Measurements from ENCODE around the gene DAG1. TPM values are rescaled to one million over a fixed set of nuclear protein-coding genes. Genes with fewer than 3 reads are reported as not detected.

Gene DAG1
- polyA plus RNA-seq, 3 donors, result 99.7 to 116 (median 102) TPM

DNA sequence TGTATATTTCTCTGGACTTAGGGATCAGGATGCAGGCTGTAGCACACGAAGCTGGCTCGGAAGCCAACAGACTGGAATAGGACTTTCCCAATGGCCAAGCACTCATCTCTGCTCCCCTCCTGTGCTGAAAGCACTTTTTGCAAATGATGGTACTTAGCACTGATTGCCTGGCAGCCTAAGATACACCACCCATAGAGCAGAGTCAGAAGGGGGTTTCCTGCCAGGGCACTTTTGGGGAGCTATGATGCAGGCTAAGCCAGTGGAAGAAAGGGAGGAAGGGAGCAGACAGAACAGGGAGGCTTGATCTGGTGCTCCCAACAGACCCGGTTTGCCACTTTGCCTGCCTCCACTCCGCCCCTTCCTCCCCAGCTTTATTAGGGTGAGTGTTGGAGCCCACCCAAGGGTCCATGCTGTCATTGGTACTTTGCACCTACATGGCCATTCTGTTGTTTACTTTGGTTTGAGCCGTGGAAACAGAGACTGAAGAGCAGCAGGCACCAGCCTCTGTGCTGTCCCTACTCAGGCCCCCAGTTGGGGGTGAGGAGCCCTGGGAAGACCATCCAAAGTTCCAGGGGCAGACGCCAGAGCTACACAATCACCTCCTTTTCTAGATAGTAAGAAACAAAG lies 100.1 kb downstream of the DAG1 start:
- DNase-seq (ENCODE audit: extremely low read depth in 1 of 11, low read depth in 9 of 11, low spot score in 4 of 11), result no peak

DNA sequence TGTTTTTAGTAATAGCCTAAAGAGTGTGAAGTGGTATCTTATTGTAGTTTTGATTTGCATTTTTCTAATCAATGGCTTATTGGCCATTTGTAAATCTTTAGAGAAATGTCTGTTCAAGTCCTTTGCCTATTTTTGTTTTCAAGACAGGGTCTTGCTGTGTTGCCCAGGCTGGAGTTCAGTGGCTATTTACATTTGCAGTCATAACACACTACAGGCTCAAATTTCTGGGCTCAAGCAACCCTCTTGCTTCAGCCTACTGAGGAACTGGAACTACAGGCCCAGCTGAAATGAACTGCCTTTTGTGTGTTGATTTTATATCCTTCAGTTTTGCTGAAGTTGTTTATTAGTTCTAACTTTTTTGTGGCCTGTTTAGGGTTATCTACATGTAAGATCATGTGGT lies 112.1 kb downstream of the DAG1 start:
- DNase-seq (ENCODE audit: extremely low read depth in 1 of 11, low read depth in 9 of 11, low spot score in 4 of 11), result no peak

Other genes with a start within 250 kb of the DAG1 start
- 10 to 100 TPM in 2 of 3 donors, 1 to 10 TPM in 1; 8.7 to 12.6 (median 10.6) TPM for gene C3orf62, start 193.0 kb upstream of the DAG1 start, polyA plus RNA-seq (ENCODE audit: insufficient read length in 3 of 3)
- 10 to 100 TPM; 61.2 to 77.5 (median 66.5) TPM for gene USP4, start 130.2 kb upstream of the DAG1 start, polyA plus RNA-seq (ENCODE audit: insufficient read length in 3 of 3)
- gene GPX1, start 111.9 kb upstream of the DAG1 start, polyA plus RNA-seq (ENCODE audit: insufficient read length in 3 of 3), result 100 to 1,000 TPM in 2 of 3 donors, 10 to 100 TPM in 1; 96.7 to 170 (median 148) TPM
- 100 to 1,000 TPM; 481 to 531 (median 521) TPM for gene RHOA, start 58.3 kb upstream of the DAG1 start, polyA plus RNA-seq (ENCODE audit: insufficient read length in 3 of 3)
- 10 to 100 TPM; 33.9 to 36.7 (median 34.3) TPM for gene TCTA, start 57.8 kb upstream of the DAG1 start, polyA plus RNA-seq (ENCODE audit: insufficient read length in 3 of 3)
- 10 to 100 TPM; 37.6 to 48.9 (median 40.4) TPM for gene AMT, start 47.8 kb upstream of the DAG1 start, polyA plus RNA-seq (ENCODE audit: insufficient read length in 3 of 3)
- gene NICN1, start 40.9 kb upstream of the DAG1 start, polyA plus RNA-seq (ENCODE audit: insufficient read length in 3 of 3), result 10 to 100 TPM; 21.8 to 26.8 (median 26.7) TPM
- gene BSN, start 84.2 kb downstream of the DAG1 start, polyA plus RNA-seq (ENCODE audit: insufficient read length in 3 of 3), result 1 to 10 TPM; 1.2 to 1.5 (median 1.4) TPM
- gene APEH, start 204.1 kb downstream of the DAG1 start, polyA plus RNA-seq (ENCODE audit: insufficient read length in 3 of 3), result 100 to 1,000 TPM; 145 to 153 (median 152) TPM
- 100 to 1,000 TPM in 2 of 3 donors, 10 to 100 TPM in 1; 99.1 to 242 (median 199) TPM for gene MST1, start 219.2 kb downstream of the DAG1 start, polyA plus RNA-seq (ENCODE audit: insufficient read length in 3 of 3)
- 10 to 100 TPM; 33.9 to 42.2 (median 38.8) TPM for gene RNF123, start 219.3 kb downstream of the DAG1 start, polyA plus RNA-seq (ENCODE audit: insufficient read length in 3 of 3)
- gene AMIGO3, start 249.4 kb downstream of the DAG1 start, polyA plus RNA-seq (ENCODE audit: insufficient read length in 3 of 3), result 1 to 10 TPM; 1.4 to 2.2 (median 1.8) TPM